Inferior parietal cortex (tissue), 1 donor: ENCODE results near the gene ANKLE2.

Experiments used
- DNase-seq: peaks from one replicate; pipeline ENCODE4 v3.0.0-alpha.2; 2016; ENCODE audit errors: extremely low spot score

ANKLE2 gene

GRCh38 chr12:132689227-132689626, 72.4 kb downstream of the ANKLE2 start:
- DNase-seq: no peak

DNA sequence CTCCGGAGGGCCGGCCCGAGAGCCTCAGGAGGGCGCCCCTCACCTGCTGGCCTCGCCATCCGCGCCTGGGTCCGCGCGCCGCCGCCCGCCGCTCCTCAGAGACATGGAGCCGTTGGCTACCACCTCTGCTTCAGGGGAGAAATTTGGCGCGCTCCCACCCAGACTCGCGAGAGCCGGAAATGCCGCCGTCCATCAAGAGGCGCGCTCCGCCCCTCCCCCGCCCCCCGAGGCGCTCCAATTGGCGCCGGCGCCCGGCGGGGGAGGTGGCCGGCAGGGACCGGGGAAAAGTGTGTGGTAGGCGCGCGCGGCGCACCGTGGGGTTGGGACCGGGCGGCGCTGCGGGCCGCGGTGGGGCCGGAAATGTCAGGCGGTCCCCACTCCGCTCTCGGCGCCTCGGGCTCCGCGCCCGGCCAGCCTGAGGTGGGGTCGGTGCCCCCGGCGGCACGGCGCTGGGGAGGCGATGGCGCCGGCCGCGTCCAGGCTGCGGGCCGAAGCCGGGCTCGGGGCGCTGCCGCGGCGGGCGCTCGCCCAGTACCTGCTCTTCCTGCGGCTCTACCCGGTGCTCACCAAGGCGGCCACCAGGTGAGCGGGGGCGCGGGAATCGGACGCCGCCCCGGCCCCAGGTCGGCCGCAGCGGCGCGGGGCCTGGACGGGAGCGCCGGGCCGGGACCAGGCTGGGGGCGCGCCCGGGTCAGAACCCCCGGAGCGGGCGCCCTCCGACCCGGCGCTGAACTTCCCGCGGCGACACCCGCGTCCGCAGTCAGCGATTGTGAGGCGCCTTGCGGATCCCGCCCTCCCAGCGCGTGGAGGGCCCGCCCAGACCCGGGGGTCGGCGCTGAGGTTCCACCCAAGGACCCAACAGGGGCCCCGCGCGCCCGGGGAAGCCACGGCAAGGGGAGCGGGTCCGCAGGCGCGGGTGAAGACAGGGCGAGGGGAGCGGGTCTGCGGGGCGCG, 74.1 kb downstream of the ANKLE2 start, which contains the start of the genes POLE and PXMP2:
Gene POLE, minus strand, starts transcription at position 132 of the 954 bp plus-strand sequence. Its CDS starts 27 bp downstream, at position 105.
Gene PXMP2, plus strand, starts transcription at position 377 of the 954 bp plus-strand sequence. Its CDS starts 84 bp downstream, at position 461.
- peak; percentile 89 for DNase-seq

DNA sequence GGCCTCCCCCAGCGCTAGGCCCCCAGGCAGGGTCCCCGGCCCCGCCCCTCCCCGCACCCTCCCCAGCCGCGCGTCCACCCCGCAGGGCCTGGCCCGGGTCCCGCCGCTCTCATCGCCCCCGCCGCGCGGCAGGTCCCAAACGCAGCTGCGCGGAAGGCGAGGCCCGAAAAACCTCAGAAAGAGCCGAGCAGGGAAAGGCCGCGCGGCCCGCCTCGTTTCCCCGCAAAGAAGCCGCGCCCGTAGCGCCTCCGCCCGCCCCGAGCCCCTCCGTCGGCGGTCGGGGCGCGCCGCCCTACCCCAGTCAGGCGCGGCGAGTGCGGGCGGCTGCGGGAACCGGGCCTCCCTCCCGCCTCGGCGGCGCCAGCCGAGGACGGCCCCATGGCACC, 74.8 kb downstream of the ANKLE2 start:
- DNase-seq: no peak

GRCh38 chr12:132685400-132685799, 76.2 kb downstream of the ANKLE2 start:
- no peak for DNase-seq

GRCh38 chr12:132677492-132677891, 84.1 kb downstream of the ANKLE2 start:
- DNase-seq: no peak

GRCh38 chr12:132675757-132676432, 85.7 kb downstream of the ANKLE2 start:
- no peak for DNase-seq
